GM18505 (cell line): ENCODE measurements around the gene BRD4.

Experiments
- ATAC-seq: cut with Tn5 transposase; IDR thresholded peaks from one replicate; pipeline ENCODE4 v1.9.1; 2021; ENCODE audit not compliant: unreplicated experiment
- POLR2A ChIP-seq: IDR thresholded peaks from 4 replicates; pipeline ENCODE4 v1.6.1; 2011; ENCODE audit warnings: borderline replicate concordance; ENCODE audit not compliant: insufficient read depth, insufficient read length; ENCODE audit errors: extremely low read depth

Gene BRD4

DNA sequence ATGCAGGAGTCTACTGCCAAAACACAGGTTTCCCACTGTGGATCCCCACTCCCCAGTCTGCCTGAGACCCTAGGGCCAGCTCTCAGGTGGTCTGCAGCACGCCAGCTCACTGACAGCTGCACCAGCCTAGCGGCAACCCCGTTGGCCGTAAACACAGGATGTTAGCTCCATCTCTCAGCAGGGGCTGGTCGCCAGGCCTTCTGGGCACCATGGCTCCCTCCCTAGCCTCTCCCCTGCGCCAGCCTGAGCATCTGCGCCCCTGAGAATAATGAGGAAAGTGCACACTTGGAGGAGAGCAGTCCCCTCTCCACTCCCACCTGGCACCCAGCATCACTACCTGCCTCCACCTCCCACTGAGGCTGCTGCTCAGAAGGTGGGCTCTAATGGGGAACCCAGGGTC, 79.3 kb downstream of the BRD4 start:
- ATAC-seq = no peak
- TF ChIP-seq POLR2A = no peak

DNA sequence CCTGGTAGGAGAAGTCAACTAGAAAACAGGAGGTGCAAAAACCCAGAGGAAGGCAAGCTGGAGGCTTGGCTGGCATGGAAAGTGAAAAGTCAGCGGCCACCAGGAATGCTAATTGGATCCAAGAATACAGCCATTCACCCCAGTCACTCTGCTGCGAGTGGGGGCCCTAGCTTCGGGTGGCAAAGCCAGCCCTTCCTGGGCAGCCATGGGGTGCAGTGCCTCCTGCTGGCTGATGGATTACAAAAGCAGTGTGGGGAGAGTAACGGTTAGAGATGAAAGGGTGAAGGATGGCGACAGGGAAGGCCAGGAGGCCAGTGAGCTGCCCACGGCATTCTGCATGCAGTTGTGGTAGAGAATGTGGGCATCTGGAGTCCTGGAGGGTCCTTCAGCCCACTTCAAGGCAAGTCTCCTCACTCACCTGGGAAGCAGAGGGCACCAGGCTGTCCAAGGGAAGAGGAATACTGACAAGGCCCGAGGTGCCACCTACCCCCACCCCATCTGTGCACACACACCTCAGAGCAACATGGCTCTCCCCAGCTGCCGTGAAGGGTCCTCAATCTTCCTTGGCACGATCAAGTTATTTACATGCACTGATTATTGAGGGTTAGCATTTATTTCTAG, 79.8 kb downstream of the BRD4 start:
- no peak for ATAC-seq

DNA sequence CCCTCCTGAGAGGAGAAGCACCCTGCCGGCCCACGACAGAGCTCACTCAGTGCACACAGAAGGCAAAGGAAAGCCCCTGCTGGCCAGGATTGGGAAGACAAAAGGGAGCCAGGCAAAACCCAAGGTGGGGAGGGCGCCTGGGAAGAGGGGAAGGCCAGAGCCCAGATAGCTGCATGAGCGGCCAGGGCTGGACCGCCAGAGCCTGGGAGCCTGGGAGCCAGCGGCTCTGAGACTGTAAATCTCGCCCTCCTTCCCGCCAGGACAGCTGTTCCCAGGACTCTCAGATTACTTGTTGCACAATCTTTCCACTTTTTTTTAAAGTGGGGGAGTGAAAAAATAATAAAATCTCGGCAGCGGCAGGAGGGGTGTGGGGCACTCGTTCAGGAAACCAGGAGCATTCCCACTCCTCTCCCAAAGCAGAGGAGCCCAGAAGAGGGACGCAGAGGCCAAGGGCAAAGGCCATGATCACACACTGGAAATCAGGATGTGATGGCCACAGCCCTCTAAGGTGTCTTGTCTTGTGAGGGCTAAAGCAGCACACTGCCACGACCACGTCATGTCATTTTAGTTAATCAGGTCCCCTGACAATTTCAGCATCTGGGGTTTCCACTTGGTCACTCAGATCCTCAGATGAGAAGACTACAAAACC, 80.5 kb downstream of the BRD4 start:
- no peak for TF ChIP-seq POLR2A
- no peak for ATAC-seq

More for the DNA sequence above, 79.8 kb downstream of the BRD4 start:
- no peak for TF ChIP-seq POLR2A

DNA sequence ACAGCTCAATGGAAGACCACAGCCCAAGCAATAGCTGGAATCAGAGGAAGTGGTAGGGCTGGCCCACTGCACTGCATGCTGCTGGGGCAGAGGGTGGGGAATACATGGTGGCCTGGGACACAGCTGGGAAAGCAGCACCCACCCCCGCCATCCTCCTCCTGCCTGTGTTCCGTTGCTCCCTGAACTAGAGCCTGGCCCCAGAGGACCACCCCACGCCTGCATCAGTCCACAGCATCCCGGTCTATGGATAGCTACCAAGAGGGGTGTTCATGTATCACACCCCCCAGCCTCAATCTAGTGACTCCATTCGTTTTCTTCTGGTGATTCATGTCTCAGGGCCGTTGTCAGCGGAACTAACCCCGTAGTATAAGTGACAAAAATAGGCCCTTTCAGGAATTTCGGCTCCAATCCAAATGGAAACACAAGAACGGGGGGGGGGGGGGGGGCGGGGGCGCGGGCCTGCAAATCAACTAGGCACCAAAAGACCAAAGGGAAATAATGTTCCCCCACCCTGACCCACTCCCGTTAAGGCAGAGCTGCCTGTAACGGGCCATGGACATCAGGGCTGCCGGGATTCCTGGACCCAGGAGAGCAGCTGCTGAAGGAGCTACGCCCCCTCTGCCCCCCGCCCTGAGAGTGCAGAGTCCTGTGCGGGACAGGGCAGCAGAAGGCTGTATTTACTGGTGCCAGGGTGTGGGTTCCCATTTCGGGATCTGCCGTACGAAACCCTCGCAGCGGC, 81.2 kb downstream of the BRD4 start:
- ATAC-seq = no peak
- TF ChIP-seq POLR2A = no peak

DNA sequence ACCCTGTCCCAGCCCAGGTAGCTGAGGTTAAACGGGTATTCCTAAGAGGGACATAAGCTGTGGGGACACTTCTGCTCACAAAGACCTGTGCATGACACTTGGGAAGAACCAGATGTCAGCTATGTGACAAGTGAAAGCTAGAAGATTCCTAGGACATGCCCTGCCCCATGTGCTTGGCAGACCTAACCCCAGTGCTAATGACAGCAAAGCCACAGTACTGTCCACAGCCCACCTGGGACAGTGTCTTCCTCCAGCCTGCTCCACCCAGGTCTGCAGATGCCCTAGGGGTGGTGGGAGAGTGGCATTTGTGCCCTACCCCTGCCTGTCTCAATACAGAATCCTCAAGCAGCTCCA, 81.7 kb downstream of the BRD4 start:
- no peak for TF ChIP-seq POLR2A
- no peak for ATAC-seq

DNA sequence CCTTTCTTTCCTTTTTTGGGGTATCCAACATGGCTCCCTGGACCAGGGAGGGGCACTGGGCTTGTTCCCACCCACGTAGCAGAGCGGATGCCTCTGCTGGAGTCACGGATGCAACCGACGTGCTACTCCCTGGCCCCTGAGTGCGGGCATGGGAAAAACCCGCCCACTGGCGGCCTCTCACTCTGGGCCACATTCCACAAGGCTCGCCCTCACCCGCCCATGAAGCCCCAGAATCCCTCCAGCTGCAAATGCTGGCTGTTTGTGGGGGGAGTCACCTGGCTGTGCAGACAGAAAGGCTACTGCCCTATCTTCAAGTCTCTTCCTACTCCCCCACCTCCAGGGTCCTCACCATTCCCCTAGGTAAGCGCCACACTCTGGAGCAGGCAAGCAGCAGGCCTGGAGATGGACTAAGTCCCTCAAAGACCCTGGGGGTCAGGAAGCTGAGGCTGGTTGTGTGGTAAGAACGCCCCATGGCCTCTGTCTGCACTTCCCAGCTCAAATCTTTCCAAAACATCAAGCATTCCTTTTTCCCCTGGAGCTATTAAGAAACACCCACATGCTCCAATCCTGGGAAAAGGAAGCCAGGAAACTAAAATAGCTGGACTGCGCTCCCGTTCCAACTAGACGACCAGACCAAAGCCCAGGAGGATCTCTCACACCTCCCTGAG, 82.2 kb downstream of the BRD4 start:
- TF ChIP-seq POLR2A = no peak

DNA sequence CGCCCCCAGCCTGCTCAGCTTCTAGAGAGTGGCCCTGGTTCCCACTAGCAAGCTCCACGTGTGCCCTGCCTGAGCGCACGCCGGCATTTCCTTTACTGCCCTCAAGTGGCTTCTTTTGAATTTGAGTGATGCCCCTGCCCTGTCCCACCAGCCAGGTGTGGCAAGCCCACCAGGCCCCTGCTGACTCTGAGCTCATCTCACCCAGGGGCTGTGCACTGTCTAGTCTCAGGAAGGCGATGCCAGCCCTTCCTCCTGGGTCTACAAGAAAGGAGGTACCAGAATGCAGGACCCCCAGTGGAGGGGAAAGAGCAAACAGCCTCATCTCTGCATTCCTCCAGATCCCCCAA, 82.8 kb downstream of the BRD4 start:
- ATAC-seq = no peak
- TF ChIP-seq POLR2A = no peak

More for the DNA sequence above, 82.2 kb downstream of the BRD4 start:
- ATAC-seq = no peak

DNA sequence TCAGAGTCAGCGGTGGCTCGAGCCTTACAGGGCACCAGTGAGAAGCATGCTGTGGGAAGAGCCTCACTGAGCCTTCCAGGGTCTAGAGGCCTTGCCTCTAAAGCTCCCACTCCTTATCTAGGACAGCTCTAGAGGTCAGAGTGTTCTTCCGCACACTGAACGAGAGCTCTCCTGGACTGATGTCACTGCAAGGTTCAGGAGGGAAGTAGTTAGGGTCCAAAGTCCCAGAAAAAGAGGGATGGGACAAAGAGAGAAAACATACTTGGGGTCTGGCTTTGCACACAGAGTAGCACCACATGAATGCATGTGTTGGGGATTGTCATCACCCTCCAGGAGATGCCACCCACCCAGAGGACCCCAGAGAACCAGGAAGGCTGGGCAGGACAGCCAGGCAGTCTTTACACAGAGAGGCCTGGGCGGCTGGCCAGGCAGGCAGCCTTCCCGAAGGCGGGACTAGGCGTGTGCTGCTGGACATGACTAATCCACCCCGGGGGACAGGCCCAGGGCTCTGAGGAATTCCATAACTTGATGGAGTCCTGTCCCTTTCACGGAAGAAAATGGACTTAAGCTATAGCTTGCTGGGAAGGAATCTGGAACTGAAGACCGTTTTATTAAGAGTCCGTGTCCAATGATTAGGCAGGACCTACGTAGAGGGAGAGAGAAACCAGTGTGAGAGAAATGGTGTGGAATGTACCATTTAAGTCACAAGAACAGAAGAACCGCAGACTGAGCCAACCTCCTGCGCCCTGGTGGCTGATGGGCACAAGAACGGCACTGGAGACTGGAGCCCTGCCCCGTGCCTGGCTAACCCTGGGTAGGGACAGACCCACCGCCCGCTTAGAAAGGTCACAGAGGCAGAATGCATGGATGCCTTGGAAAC, 83.5 kb downstream of the BRD4 start:
- no peak for TF ChIP-seq POLR2A
- no peak for ATAC-seq

DNA sequence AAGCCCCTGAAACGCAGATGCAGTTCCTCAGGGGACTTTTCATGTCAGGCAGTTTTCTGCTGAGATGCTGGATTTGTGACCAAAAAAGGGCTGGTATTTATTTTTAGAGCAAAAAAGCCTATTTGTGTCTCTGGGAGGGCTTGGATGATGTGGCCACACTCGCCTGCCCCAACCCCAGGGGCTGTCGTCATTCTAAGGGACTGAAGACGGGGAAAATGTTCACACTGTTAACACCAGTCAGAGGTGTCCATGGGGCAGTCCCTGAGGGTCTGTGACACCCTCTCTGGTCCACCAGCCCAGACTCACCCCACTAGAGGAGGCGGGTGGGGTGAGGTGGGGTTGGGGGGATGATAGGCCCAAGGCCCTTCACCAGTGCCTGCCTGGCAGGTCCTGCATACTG, 84.2 kb downstream of the BRD4 start:
- ATAC-seq = no peak
- no peak for TF ChIP-seq POLR2A

DNA sequence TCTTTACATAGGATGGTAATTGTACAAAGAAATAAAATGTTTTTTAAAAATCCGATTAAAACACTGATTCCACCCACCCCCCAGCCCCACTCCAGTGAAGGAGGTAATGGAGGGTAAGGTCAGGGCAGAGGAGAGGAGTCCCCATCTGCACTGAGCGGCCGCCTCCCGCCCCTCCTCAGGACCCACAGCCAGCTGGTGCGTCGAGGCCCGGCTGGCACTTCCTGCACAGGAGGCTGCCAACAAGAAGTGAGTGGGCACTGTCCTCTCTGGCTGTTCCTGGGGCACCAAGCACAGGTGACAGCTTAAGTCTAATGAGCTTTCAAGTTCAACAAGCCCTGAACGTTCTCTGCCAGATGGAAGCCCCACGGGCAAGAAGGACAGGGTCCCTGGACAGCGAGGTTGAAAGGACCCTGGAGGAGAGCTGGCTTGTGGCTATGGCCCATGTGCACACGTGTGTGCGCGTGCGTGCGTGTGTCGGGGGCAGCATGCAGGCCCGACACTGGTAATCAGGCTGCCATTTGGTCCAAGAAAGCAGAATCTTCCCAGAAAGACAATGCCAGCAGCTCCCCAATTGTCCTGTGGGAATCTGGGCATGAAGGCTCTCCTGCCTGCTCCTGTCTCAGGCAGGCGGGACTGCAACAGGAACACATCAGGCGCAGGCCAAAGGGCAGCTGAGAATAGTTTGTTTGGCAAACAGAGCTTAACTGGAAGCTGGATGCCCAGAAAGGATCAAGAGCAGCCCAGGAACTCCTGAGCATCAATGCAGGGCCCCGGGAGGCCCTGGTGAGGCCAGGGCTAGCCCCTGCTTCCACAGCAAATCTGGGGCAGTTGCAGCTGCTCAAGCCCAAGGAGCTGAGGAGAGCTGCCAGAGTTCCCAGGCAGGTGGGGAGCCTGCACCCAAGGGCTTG, 85.0 kb downstream of the BRD4 start:
- no peak for ATAC-seq
- no peak for TF ChIP-seq POLR2A

DNA sequence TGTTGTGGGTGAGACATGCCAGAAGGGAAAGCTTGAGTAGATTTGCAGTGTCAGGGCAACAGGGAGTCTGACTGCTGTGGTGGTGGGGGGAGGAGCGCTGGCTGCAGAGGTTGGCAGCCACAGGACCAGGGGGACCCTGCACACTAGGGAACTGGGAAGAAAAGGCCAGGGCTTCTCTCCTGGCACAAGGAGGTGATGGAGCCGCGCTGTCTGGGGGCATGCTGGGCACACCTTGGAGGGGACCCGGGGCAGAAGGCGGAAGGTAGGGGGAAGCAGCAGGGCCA, 86.2 kb downstream of the BRD4 start:
- no peak for ATAC-seq
- TF ChIP-seq POLR2A = no peak
